Osteoblast (primary cell): ENCODE measurements around the gene PDZD7. TPM values are rescaled to one million over a fixed set of nuclear protein-coding genes. Genes with fewer than 3 reads are reported as not detected.
A peak's percentile ranks its signal among the peaks of the same experiment; 100 is the strongest.

Source experiments
- DNase-seq: peaks from one replicate; pipeline ENCODE4 v3.0.0; 2011; ENCODE audit warnings: low spot score, mixed read lengths; ENCODE audit not compliant: insufficient read length; ENCODE audit errors: missing footprints
- H2AFZ ChIP-seq: 2 replicates; pipeline ENCODE4 v1.6.0; 2011; ENCODE audit warnings: mild to moderate bottlenecking, low read length
- H3K27ac ChIP-seq: 2 replicates; pipeline ENCODE4 v1.5.1; 2011; ENCODE audit warnings: mild to moderate bottlenecking, low read depth, low read length, moderate library complexity
- H3K27me3 ChIP-seq: 2 replicates; pipeline ENCODE4 v1.6.0; 2012; ENCODE audit warnings: mild to moderate bottlenecking, control low read depth, inconsistent platforms, low read length, moderate library complexity; ENCODE audit not compliant: insufficient read depth
- H3K36me3 ChIP-seq: 2 replicates; pipeline ENCODE4 v1.5.1; 2011; ENCODE audit warnings: mild to moderate bottlenecking, low read length, control low read depth, moderate library complexity; ENCODE audit not compliant: insufficient read depth
- H3K4me1 ChIP-seq: 2 replicates; pipeline ENCODE4 v1.5.1; 2011; ENCODE audit warnings: mild to moderate bottlenecking, low read length, control low read depth, moderate library complexity; ENCODE audit not compliant: insufficient read depth
- H3K4me2 ChIP-seq: 2 replicates; pipeline ENCODE4 v1.6.0; 2011; ENCODE audit warnings: mild to moderate bottlenecking, low read length; ENCODE audit not compliant: insufficient read depth
- H3K4me3 ChIP-seq: fragments of 200-600 bp; sonication (generic); 3 replicates; pipeline ENCODE4 v1.5.1; 2012; ENCODE audit warnings: mild to moderate bottlenecking, low read length, inconsistent platforms; ENCODE audit not compliant: insufficient read depth
- H3K79me2 ChIP-seq: 2 replicates; pipeline ENCODE4 v1.6.0; 2012; ENCODE audit warnings: mild to moderate bottlenecking, low read length, control low read depth, inconsistent platforms; ENCODE audit not compliant: insufficient read depth
- H3K9me3 ChIP-seq: 2 replicates; pipeline ENCODE4 v1.5.1; 2011; ENCODE audit warnings: low read depth, low read length, control low read depth
- H4K20me1 ChIP-seq: 2 replicates; pipeline ENCODE4 v1.6.0; 2012; ENCODE audit warnings: mild to moderate bottlenecking, low read length, control low read depth; ENCODE audit not compliant: insufficient read depth
- total RNA-seq: library from RNA; depleted of rRNA; stranded (reverse); fragments of >200 nt; gene quantifications from 2 replicates; pipeline ENCODE4 v1.2.3, GENCODE V29; 2012
- TF ChIP-seq, protein P1 (sequence below): IDR thresholded peaks from 2 replicates; pipeline ENCODE4 v1.5.1; 2011; ENCODE audit warnings: mild to moderate bottlenecking, low read depth, low read length, moderate library complexity; ENCODE audit errors: extremely low read depth

The PDZD7 gene
- total RNA-seq, 1 donor, result 0.72 TPM

GRCh38 chr10:101042667-101043362 lies 11.9 kb upstream of the PDZD7 start:
- DNase-seq, result peak; percentile 99
- Histone ChIP-seq H2AFZ (peak overlapping the region; percentile 92), H3K4me2 (peak overlapping the region; percentile 89), H4K20me1 (peaks cover 14% of the 10 kb centered on the region), H3K27ac (peak overlapping the region; percentile 87), H3K27me3 (peaks cover 11% of the 10 kb centered on the region), H3K4me1 (peaks cover 26% of the 10 kb centered on the region), H3K36me3 (peaks cover 28% of the 10 kb centered on the region), H3K9me3 (no peaks in the 10 kb centered on the region), H3K79me2 (no peaks in the 10 kb centered on the region), H3K4me3 (peak overlapping the region; percentile 77)
- TF ChIP-seq, protein P1, sequence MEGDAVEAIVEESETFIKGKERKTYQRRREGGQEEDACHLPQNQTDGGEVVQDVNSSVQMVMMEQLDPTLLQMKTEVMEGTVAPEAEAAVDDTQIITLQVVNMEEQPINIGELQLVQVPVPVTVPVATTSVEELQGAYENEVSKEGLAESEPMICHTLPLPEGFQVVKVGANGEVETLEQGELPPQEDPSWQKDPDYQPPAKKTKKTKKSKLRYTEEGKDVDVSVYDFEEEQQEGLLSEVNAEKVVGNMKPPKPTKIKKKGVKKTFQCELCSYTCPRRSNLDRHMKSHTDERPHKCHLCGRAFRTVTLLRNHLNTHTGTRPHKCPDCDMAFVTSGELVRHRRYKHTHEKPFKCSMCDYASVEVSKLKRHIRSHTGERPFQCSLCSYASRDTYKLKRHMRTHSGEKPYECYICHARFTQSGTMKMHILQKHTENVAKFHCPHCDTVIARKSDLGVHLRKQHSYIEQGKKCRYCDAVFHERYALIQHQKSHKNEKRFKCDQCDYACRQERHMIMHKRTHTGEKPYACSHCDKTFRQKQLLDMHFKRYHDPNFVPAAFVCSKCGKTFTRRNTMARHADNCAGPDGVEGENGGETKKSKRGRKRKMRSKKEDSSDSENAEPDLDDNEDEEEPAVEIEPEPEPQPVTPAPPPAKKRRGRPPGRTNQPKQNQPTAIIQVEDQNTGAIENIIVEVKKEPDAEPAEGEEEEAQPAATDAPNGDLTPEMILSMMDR, result no peak

- H2AFZ ChIP-seq, result peak overlapping the region; percentile 43
- peaks cover 4% of the 10 kb centered on the region for H3K27me3 ChIP-seq
- peak overlapping the region; percentile 77 for H3K4me3 ChIP-seq
These were observed 11.2 kb upstream of the PDZD7 start for GRCh38 chr10:101042118-101042517.

DNA sequence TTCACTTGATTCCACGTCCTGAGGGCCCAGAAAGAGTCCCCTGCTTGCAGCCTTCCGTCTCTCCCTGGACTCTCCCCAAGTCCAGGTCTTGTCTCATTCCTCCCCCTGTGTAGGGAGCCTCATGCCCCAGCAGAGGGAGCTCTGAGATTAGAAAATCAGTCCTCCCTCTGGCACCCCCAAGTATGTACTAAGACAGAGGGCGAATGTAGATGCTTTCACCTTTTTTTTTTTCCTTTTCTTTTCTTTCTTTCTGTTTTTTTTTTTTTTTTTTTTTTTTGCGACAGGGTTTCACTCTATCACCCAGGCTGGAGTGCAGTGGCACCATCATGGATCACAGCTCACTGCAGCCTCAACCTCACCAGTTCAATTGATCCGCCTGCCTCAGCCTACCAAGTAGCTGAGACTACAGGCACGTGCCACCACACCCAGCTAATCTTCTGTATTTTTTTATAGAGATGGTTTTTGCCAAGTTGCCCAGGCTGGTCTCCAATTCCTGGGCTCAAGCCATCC lies 10.4 kb upstream of the PDZD7 start:
- Histone ChIP-seq H2AFZ (no peak overlapping the region), H3K9me3 (no peaks in the 10 kb centered on the region), H4K20me1 (peaks cover 24% of the 10 kb centered on the region), H3K27ac (no peak overlapping the region), H3K4me3 (no peak overlapping the region), H3K36me3 (peaks cover 43% of the 10 kb centered on the region), H3K27me3 (no peaks in the 10 kb centered on the region), H3K4me1 (peaks cover 15% of the 10 kb centered on the region), H3K79me2 (peaks cover 8% of the 10 kb centered on the region), H3K4me2 (no peak overlapping the region)
- TF ChIP-seq, protein P1, result peak; percentile 87
- peak; percentile 95 for DNase-seq

More at GRCh38 chr10:101042118-101042517, 11.2 kb upstream of the PDZD7 start:
- Histone ChIP-seq H3K27ac (peak overlapping the region; percentile 87), H3K36me3 (peaks cover 35% of the 10 kb centered on the region), H3K4me1 (peaks cover 21% of the 10 kb centered on the region), H3K4me2 (peak overlapping the region; percentile 89), H3K79me2 (peaks cover 3% of the 10 kb centered on the region), H4K20me1 (peaks cover 16% of the 10 kb centered on the region), H3K9me3 (no peaks in the 10 kb centered on the region)
- peak; percentile 41 for DNase-seq
- TF ChIP-seq, protein P1, result no peak

GRCh38 chr10:101040851-101041250 lies 9.9 kb upstream of the PDZD7 start:
- peak; percentile 55 for DNase-seq
- Histone ChIP-seq H3K4me3 (no peak overlapping the region), H3K9me3 (no peaks in the 10 kb centered on the region), H3K4me1 (peaks cover 15% of the 10 kb centered on the region), H3K79me2 (peaks cover 13% of the 10 kb centered on the region), H3K27me3 (no peaks in the 10 kb centered on the region), H2AFZ (no peak overlapping the region), H3K4me2 (no peak overlapping the region), H3K36me3 (peaks cover 47% of the 10 kb centered on the region), H3K27ac (no peak overlapping the region), H4K20me1 (peaks cover 29% of the 10 kb centered on the region)
- TF ChIP-seq, protein P1, result no peak
